IPS DF 6.9 (cell line): ENCODE measurements around the gene STXBP3.
"Not testable (repeated sequence)": the region's sequence is repeated elsewhere in the genome, so short reads cannot be mapped to it uniquely, and the experiment has no call there.

Experiments used
- DNase-seq: peaks from one replicate; pipeline ENCODE4 v3.0.0-alpha.2; 2013; ENCODE audit warnings: low read depth, low spot score
- H3K27ac ChIP-seq: one replicate; pipeline ENCODE4 v1.5.1; 2013; ENCODE audit warnings: low read length, control low read depth
- H3K27me3 ChIP-seq: 2 replicates; pipeline ENCODE4 v1.6.1; 2013; ENCODE audit warnings: mild to moderate bottlenecking, low read length; ENCODE audit not compliant: control insufficient read depth, insufficient read depth
- H3K36me3 ChIP-seq: 2 replicates; pipeline ENCODE4 v1.6.1; 2013; ENCODE audit warnings: low read length; ENCODE audit not compliant: control insufficient read depth, insufficient read depth
- H3K4me1 ChIP-seq: 2 replicates; pipeline ENCODE4 v1.6.1; 2013; ENCODE audit warnings: low read length; ENCODE audit not compliant: control insufficient read depth, insufficient read depth
- H3K4me3 ChIP-seq: 2 replicates; pipeline ENCODE4 v1.5.1; 2013; ENCODE audit warnings: mild to moderate bottlenecking, low read length
- H3K9me3 ChIP-seq: 2 replicates; pipeline ENCODE4 v1.6.1; 2013; ENCODE audit warnings: low read length, inconsistent platforms; ENCODE audit not compliant: control insufficient read depth, insufficient read depth
- WGBS: extraction: QIAGEN DNeasy Blood & Tissue Kit; methylation state at CpG from one replicate; pipeline ENCODE4 v1.1.7; 2013; ENCODE audit warnings: mixed read lengths, missing lambda C conversion rate; ENCODE audit not compliant: insufficient read length, insufficient coverage; 5-methylcytosine and 5-hydroxymethylcytosine counted together

Gene STXBP3

GRCh38 chr1:108758796-108759195 is 12.3 kb downstream of the STXBP3 start:
- no peak overlapping the region for H3K4me3 ChIP-seq
- H3K27ac ChIP-seq = no peak overlapping the region
- H3K36me3 ChIP-seq = no peaks in the 10 kb centered on the region
- H3K4me1 ChIP-seq = no peaks in the 10 kb centered on the region
- no peaks in the 10 kb centered on the region for H3K9me3 ChIP-seq
- no peaks in the 10 kb centered on the region for H3K27me3 ChIP-seq
- DNase-seq = no peak

GRCh38 chr1:108767115-108767514 is 20.6 kb downstream of the STXBP3 start:
- no peak for DNase-seq
- H3K9me3 ChIP-seq = no peaks in the 10 kb centered on the region
- H3K36me3 ChIP-seq = no peaks in the 10 kb centered on the region
- WGBS = no CpG with 5 or more reads among the region's 1 CpG
- H3K27me3 ChIP-seq = no peaks in the 10 kb centered on the region
- no peak overlapping the region for H3K27ac ChIP-seq
- no peak overlapping the region for H3K4me3 ChIP-seq
- no peaks in the 10 kb centered on the region for H3K4me1 ChIP-seq

- no peaks in the 10 kb centered on the region for H3K27me3 ChIP-seq
- DNase-seq = no peak
- no peaks in the 10 kb centered on the region for H3K9me3 ChIP-seq
- WGBS = no CpG with 5 or more reads among the region's 3 CpGs
- no peaks in the 10 kb centered on the region for H3K4me1 ChIP-seq
- H3K36me3 ChIP-seq = no peaks in the 10 kb centered on the region
- H3K27ac ChIP-seq = no peak overlapping the region
- no peak overlapping the region for H3K4me3 ChIP-seq
Measured at GRCh38 chr1:108767708-108768107, 21.2 kb downstream of the STXBP3 start.

GRCh38 chr1:108777839-108778238 is 31.4 kb downstream of the STXBP3 start:
- no peaks in the 10 kb centered on the region for H3K36me3 ChIP-seq

GRCh38 chr1:108779455-108779854 is 33.0 kb downstream of the STXBP3 start:
- H3K4me3 ChIP-seq = no peak overlapping the region
- H3K4me1 ChIP-seq = no peaks in the 10 kb centered on the region
- DNase-seq = no peak
- H3K36me3 ChIP-seq = no peaks in the 10 kb centered on the region; the same call in 1 of the 2 replicates
- no peaks in the 10 kb centered on the region for H3K27me3 ChIP-seq
- H3K27ac ChIP-seq = no peak overlapping the region
- no peaks in the 10 kb centered on the region for H3K9me3 ChIP-seq

More at GRCh38 chr1:108777839-108778238, 31.4 kb downstream of the STXBP3 start:
- no peak overlapping the region for H3K4me3 ChIP-seq
- no peak overlapping the region for H3K27ac ChIP-seq
- H3K4me1 ChIP-seq = no peaks in the 10 kb centered on the region
- no peaks in the 10 kb centered on the region for H3K27me3 ChIP-seq
- DNase-seq = no peak
- H3K9me3 ChIP-seq = no peaks in the 10 kb centered on the region

GRCh38 chr1:108780937-108781574 is 34.6 kb downstream of the STXBP3 start:
- H3K9me3 ChIP-seq = peaks cover 2% of the 10 kb centered on the region; the same call in 1 of the 2 replicates
- H3K27ac ChIP-seq = no peak overlapping the region
- H3K27me3 ChIP-seq = no peaks in the 10 kb centered on the region
- H3K4me1 ChIP-seq = no peaks in the 10 kb centered on the region
- WGBS = 100% methylated on average over 1 of the region's 3 CpGs
- peaks cover 6% of the 10 kb centered on the region for H3K36me3 ChIP-seq
- no peak overlapping the region for H3K4me3 ChIP-seq
- DNase-seq = no peak

- H3K9me3 ChIP-seq, H3K4me3 ChIP-seq, H3K27me3 ChIP-seq, H3K4me1 ChIP-seq, DNase-seq, H3K27ac ChIP-seq: not testable (repeated sequence)
- H3K36me3 ChIP-seq = peaks cover 11% of the 10 kb centered on the region
- no CpG with 5 or more reads among the region's 1 CpG for WGBS
Measured at GRCh38 chr1:108781575-108781944, 35.1 kb downstream of the STXBP3 start.

- Histone ChIP-seq H3K36me3 (peaks cover 11% of the 10 kb centered on the region), H3K27me3 (no peaks in the 10 kb centered on the region), H3K4me1 (no peaks in the 10 kb centered on the region), H3K9me3 (peaks cover 2% of the 10 kb centered on the region), H3K27ac (no peak overlapping the region), H3K4me3 (no peak overlapping the region)
- DNase-seq = peak; percentile 4
- WGBS = no CpG with 5 or more reads among the region's 6 CpGs
Measured at GRCh38 chr1:108785264-108785663, 38.8 kb downstream of the STXBP3 start.

GRCh38 chr1:108785880-108786279 is 39.4 kb downstream of the STXBP3 start:
- H3K27ac ChIP-seq = no peak overlapping the region
- H3K4me3 ChIP-seq = no peak overlapping the region
- H3K9me3 ChIP-seq = peaks cover 2% of the 10 kb centered on the region
- WGBS = no CpG with 5 or more reads among the region's 2 CpGs
- H3K36me3 ChIP-seq = peaks cover 11% of the 10 kb centered on the region
- H3K4me1 ChIP-seq = no peaks in the 10 kb centered on the region
- no peak for DNase-seq
- H3K27me3 ChIP-seq = no peaks in the 10 kb centered on the region

- no peak for DNase-seq
- Histone ChIP-seq H3K4me1 (no peaks in the 10 kb centered on the region), H3K4me3 (no peak overlapping the region), H3K27me3 (no peaks in the 10 kb centered on the region), H3K27ac (no peak overlapping the region), H3K36me3 (no peaks in the 10 kb centered on the region; the same call in 1 of the 2 replicates), H3K9me3 (no peaks in the 10 kb centered on the region)
- WGBS = no CpG with 5 or more reads among the region's 1 CpG
Measured at GRCh38 chr1:108791790-108792189, 45.3 kb downstream of the STXBP3 start.

- H3K36me3 ChIP-seq = no peaks in the 10 kb centered on the region; the same call in 1 of the 2 replicates
- no peak overlapping the region for H3K27ac ChIP-seq
- DNase-seq = no peak
- no peak overlapping the region for H3K4me3 ChIP-seq
- no CpG with 5 or more reads among the region's 2 CpGs for whole genome bisulfite sequencing
- H3K4me1 ChIP-seq = no peaks in the 10 kb centered on the region
- no peaks in the 10 kb centered on the region for H3K27me3 ChIP-seq
- H3K9me3 ChIP-seq = no peaks in the 10 kb centered on the region
Measured at GRCh38 chr1:108792420-108792819, 45.9 kb downstream of the STXBP3 start.
